Chondrocyte (in vitro differentiated cells): ENCODE data around the gene SPEF2. TPM values are rescaled to one million over a fixed set of nuclear protein-coding genes. Genes with fewer than 3 reads are reported as not detected.

ENCODE experiments used
- DNase-seq: peaks from one replicate; pipeline ENCODE4 v3.0.0; 2021; ENCODE audit warnings: mixed read lengths, low spot score
- H3K27ac Mint-ChIP-seq: one replicate; pipeline ENCODE4 v1.8.0; 2021; ENCODE audit warnings: mild to moderate bottlenecking, moderate library complexity, mixed read lengths; ENCODE audit not compliant: unreplicated experiment
- H3K27me3 Mint-ChIP-seq: 2 replicates; pipeline ENCODE4 v1.8.0; 2021; ENCODE audit warnings: low read depth, mixed read lengths
- H3K36me3 Mint-ChIP-seq: 2 replicates; pipeline ENCODE4 v1.8.0; 2021; ENCODE audit warnings: low read depth, mixed read lengths
- H3K4me1 Mint-ChIP-seq: 2 replicates; pipeline ENCODE4 v1.8.0; 2021; ENCODE audit warnings: low read depth, mild to moderate bottlenecking, mixed read lengths
- H3K4me3 Mint-ChIP-seq: one replicate; pipeline ENCODE4 v1.8.0; 2021; ENCODE audit warnings: mild to moderate bottlenecking, moderate library complexity, mixed read lengths; ENCODE audit not compliant: unreplicated experiment
- H3K9me3 Mint-ChIP-seq: 2 replicates; pipeline ENCODE4 v1.8.0; 2021; ENCODE audit warnings: low read depth, mixed read lengths
- total RNA-seq: library from RNA; stranded (reverse); gene quantifications from 3 replicates; pipeline ENCODE4 v1.2.1, GENCODE V29; 2021
- TF ChIP-seq, protein P1 (sequence below): fragments of 200-600 bp; sonication (generic); IDR thresholded peaks from 2 replicates; pipeline ENCODE4 v1.5.0; 2021; ENCODE audit warnings: antibody characterized with exemption, mild to moderate bottlenecking, moderate library complexity

The SPEF2 gene
- total RNA-seq, 1 donor from 2014 or later = 3.1 TPM

DNA sequence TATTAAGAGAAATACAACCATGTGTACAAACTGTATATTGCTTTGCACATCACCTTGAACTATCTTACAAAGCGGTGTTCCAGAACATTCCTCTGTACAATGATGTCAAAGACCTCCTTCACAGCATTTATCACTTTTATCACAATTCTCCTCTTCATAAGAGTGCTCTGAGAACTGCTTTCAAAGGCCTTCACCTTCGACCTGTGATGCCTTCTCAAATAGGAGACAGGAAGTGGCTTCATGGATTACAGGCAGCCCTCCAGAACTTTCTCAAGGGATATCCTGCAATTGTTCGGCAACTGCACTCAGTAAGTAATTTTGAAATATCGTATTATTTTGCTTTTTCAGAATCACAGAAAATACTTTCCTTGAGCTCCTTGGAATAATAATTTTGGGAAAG is 171.1 kb downstream of the SPEF2 start:
- TF ChIP-seq, protein P1, sequence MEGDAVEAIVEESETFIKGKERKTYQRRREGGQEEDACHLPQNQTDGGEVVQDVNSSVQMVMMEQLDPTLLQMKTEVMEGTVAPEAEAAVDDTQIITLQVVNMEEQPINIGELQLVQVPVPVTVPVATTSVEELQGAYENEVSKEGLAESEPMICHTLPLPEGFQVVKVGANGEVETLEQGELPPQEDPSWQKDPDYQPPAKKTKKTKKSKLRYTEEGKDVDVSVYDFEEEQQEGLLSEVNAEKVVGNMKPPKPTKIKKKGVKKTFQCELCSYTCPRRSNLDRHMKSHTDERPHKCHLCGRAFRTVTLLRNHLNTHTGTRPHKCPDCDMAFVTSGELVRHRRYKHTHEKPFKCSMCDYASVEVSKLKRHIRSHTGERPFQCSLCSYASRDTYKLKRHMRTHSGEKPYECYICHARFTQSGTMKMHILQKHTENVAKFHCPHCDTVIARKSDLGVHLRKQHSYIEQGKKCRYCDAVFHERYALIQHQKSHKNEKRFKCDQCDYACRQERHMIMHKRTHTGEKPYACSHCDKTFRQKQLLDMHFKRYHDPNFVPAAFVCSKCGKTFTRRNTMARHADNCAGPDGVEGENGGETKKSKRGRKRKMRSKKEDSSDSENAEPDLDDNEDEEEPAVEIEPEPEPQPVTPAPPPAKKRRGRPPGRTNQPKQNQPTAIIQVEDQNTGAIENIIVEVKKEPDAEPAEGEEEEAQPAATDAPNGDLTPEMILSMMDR = no peak
- no peak for DNase-seq
- H3K4me1 Mint-ChIP-seq = peaks cover 10% of the 10 kb centered on the region
- H3K36me3 Mint-ChIP-seq = no peaks in the 10 kb centered on the region
- H3K4me3 Mint-ChIP-seq = no peak overlapping the region
- no peaks in the 10 kb centered on the region for H3K27me3 Mint-ChIP-seq
- no peaks in the 10 kb centered on the region for H3K9me3 Mint-ChIP-seq
- no peak overlapping the region for H3K27ac Mint-ChIP-seq

DNA sequence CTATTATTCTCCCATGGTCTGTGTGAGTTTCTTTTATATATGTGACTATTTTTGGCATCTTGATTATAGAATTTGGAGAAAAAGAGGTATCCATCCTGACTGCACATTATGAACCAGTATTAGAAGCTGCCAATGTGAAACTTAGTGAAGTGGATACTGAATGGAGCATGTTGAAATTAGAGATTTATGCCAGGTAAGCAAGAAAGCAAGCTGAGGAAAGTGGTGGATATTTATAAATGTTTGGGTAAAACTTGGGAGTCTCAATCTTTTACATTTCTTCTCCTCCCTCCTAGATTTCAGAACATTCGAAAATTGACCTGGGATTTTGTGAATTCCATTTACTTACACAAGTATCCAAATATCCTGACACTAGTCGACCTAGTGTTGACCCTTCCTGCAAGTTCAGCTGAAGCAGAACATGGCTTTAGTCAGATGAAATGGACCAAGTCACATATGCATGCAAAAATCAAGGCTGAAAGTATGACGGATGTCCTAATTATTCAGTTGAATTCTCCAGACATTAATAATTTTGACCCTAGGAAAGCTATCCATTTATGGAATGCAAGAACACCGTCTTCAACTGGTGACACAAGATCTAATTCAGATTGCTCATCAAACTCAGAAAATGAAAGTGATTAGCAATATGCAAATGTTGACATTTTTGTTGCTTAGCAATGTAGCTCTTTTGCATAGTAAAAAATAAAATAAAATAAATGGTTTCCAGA is 172.2 kb downstream of the SPEF2 start:
- no peaks in the 10 kb centered on the region for H3K9me3 Mint-ChIP-seq
- H3K36me3 Mint-ChIP-seq = no peaks in the 10 kb centered on the region
- no peak overlapping the region for H3K27ac Mint-ChIP-seq
- no peaks in the 10 kb centered on the region for H3K27me3 Mint-ChIP-seq
- H3K4me3 Mint-ChIP-seq = no peak overlapping the region
- TF ChIP-seq, protein P1 = no peak
- H3K4me1 Mint-ChIP-seq = peaks cover 10% of the 10 kb centered on the region
- no peak for DNase-seq

DNA sequence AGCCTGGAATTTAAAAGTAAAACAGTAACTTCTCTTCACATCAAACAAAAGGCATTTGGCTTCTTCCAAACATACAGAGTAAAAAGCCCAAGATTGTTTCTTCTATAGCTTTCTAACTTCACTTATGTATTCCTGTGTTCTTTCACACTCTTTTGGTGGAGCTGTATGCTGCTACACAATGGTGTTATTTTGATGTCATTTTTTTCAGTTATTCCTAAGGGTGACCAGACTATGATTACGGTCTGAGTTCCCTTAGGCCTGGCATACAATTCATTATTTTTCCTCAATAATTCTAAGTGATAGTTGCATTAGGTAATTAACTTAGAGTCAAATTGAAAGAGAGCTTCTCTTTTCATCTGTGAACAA is 172.8 kb downstream of the SPEF2 start:
- H3K9me3 Mint-ChIP-seq = no peaks in the 10 kb centered on the region
- H3K4me1 Mint-ChIP-seq = peaks cover 10% of the 10 kb centered on the region
- H3K36me3 Mint-ChIP-seq = no peaks in the 10 kb centered on the region
- no peak overlapping the region for H3K4me3 Mint-ChIP-seq
- TF ChIP-seq, protein P1 = no peak
- no peaks in the 10 kb centered on the region for H3K27me3 Mint-ChIP-seq
- no peak overlapping the region for H3K27ac Mint-ChIP-seq
- DNase-seq = no peak

DNA sequence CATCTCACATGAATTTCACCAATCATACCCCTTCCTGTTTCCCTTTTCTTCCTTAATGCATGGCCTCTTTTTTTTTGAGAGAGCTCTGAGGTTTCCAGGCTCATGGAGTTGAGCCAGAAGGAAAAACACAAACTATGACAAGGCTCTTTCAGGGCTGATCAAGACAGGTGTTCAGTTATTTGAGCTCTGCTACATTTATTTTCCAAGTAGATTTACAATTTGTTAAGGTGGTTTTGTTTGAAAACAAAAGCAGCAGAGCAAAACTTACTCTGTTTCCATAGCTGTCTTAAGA is 176.6 kb downstream of the SPEF2 start:
- no peaks in the 10 kb centered on the region for H3K9me3 Mint-ChIP-seq
- TF ChIP-seq, protein P1 = no peak
- DNase-seq = no peak

DNA sequence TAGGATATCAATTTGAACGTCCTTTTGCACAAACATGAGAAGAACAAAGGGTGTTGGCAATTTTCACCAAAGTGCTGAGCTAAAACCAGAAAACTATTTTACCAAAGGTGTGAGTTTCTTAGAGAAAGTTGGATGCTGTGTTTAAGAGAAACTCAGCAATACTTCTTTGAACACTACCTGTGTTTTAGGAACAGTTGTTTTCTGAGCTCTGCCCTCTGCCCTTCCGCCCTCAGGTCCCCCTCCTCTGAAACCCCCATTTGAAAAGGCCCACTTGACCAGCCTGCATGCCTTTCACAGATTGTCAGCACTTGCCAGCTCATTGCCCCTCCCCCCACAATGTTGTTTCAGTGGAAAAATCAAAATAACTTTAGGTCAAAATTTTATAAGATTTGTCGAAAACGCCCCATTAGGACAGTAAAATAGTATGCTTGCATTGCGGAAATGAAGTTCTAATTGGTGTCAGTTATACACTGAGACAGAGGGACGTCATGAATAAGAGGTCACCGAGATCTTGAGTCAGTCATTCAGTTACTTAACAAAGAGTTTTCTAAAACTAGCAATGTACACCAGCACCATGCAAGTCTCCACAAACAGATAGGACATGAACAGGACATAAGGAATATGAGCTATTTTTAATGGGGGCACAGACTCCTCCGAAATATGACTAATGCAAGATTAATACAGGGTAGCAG is 177.2 kb downstream of the SPEF2 start:
- Mint-ChIP-seq H3K27me3 (no peaks in the 10 kb centered on the region), H3K9me3 (no peaks in the 10 kb centered on the region), H3K4me3 (no peak overlapping the region), H3K36me3 (no peaks in the 10 kb centered on the region), H3K27ac (no peak overlapping the region), H3K4me1 (peaks cover 3% of the 10 kb centered on the region)
- no peak for DNase-seq
- TF ChIP-seq, protein P1 = no peak

More for the DNA sequence above, 176.6 kb downstream of the SPEF2 start:
- Mint-ChIP-seq H3K27me3 (no peaks in the 10 kb centered on the region), H3K4me3 (no peak overlapping the region), H3K27ac (no peak overlapping the region), H3K36me3 (no peaks in the 10 kb centered on the region), H3K4me1 (peaks cover 8% of the 10 kb centered on the region)
